HCT116 (cell line): ENCODE measurements around the gene NETO1. TPM values are rescaled to one million over a fixed set of nuclear protein-coding genes. Genes with fewer than 3 reads are reported as not detected.

Experiments
- ATAC-seq: fragments of 200-7000 bp; cut with Tn5 transposase; 2 replicates; pipeline ENCODE4 v1.9.1; 2020; ENCODE audit warnings: mild to moderate bottlenecking, moderate library complexity
- BruUV-seq: library from RNA; stranded (reverse); fragments of 400-500 nt; replicated peaks from 2 replicates; lab custom pipeline; 2021; lab: Mats Ljungman, UMichigan
- CTCF ChIA-PET: fragments of 300-600 bp; sonication (Branson Sonifier 250); formaldehyde crosslinking; loops from one replicate; lab custom pipeline; 2021; ENCODE audit warnings: antibody characterized with exemption; lab: Charles Lee
- POLR2A ChIA-PET: fragments of 300-600, 350-600 bp; sonication (Branson Sonifier 250); formaldehyde crosslinking; loops from one replicate; lab custom pipeline; 2021; ENCODE audit warnings: antibody characterized with exemption; lab: Charles Lee
- RAD21 ChIA-PET, 2 experiments: fragments of 300-600 bp; sonication (Branson Sonifier 250); formaldehyde crosslinking; loops; one replicate each; lab custom pipeline; 2023; ENCODE audit warnings: low total read pairs in 2 of 2; ENCODE audit not compliant: uncharacterized antibody in 2 of 2, unreplicated experiment in 2 of 2, low non-redundant PET in 1 of 2; lab: Charles Lee
- DNase-seq: peaks from one replicate; pipeline ENCODE4 v3.0.0-alpha.2; 2010; ENCODE audit warnings: low read depth, low spot score
- H2AFZ ChIP-seq: fragments of 200-600 bp; shearing (Covaris generic), sonication (generic); 2 replicates; pipeline ENCODE4 v1.6.1; 2017; ENCODE audit warnings: low read depth, mixed run types, mixed read lengths, antibody characterized with exemption, low read length; ENCODE audit not compliant: poor library complexity, severe bottlenecking
- H3K27ac ChIP-seq: 2 replicates; pipeline ENCODE4 v1.5.1; 2012; ENCODE audit warnings: low read depth, low read length
- H3K27me3 ChIP-seq: fragments of 200-600 bp; sonication (generic); 2 replicates; pipeline ENCODE4 v1.6.1; 2016; ENCODE audit warnings: mixed run types, low read length, mixed read lengths; ENCODE audit not compliant: insufficient read depth
- H3K36me3 ChIP-seq, 2 experiments: fragments of 200-500 bp in 1 of 2; fragments of 200-600 bp in 1 of 2; sonication (Bioruptor generic) in 1 of 2; sonication (generic) in 1 of 2; 2 replicates each; pipeline versions ENCODE4 v1.5.1 to v1.6.1; 2014 to 2016; ENCODE audit warnings: low read length in 2 of 2, inconsistent platforms in 1 of 2, mixed read lengths in 1 of 2, mixed run types in 1 of 2; ENCODE audit not compliant: insufficient read depth in 2 of 2, control insufficient read depth in 1 of 2
- H3K4me1 ChIP-seq, 2 experiments: fragments of 200-600 bp in 1 of 2; sonication (generic) in 1 of 2; 2 replicates each; pipeline versions ENCODE4 v1.5.1 to v1.6.1; 2012 to 2017; ENCODE audit warnings: low read length in 2 of 2, inconsistent platforms in 1 of 2, mild to moderate bottlenecking in 1 of 2, mixed read lengths in 1 of 2, mixed run types in 1 of 2, moderate library complexity in 1 of 2; ENCODE audit not compliant: insufficient read depth in 2 of 2, control insufficient read depth in 1 of 2
- H3K4me2 ChIP-seq: fragments of 200-600 bp; sonication (generic); 2 replicates; pipeline ENCODE4 v1.6.1; 2017; ENCODE audit warnings: mixed run types, low read length, mixed read lengths
- H3K4me3 ChIP-seq, 2 experiments: fragments of 200-600 bp in 1 of 2; sonication (generic) in 1 of 2; replicated peaks in 1 of 2; 2 replicates each; pipeline ENCODE4 v1.5.1; 2011 to 2016; ENCODE audit warnings: low read length in 2 of 2, control low read depth in 1 of 2, low read depth in 1 of 2, mild to moderate bottlenecking in 1 of 2, mixed read lengths in 1 of 2, mixed run types in 1 of 2
- H3K79me2 ChIP-seq: fragments of 200-600 bp; sonication (generic); 2 replicates; pipeline ENCODE4 v1.6.1; 2017; ENCODE audit warnings: mild to moderate bottlenecking, mixed run types, low read length, moderate library complexity, mixed read lengths; ENCODE audit not compliant: insufficient read depth
- H3K9ac ChIP-seq: fragments of 200-600 bp; sonication (generic); 2 replicates; pipeline ENCODE4 v1.6.1; 2016; ENCODE audit warnings: low read length, mixed read lengths
- H3K9me2 ChIP-seq: fragments of 200-600 bp; sonication (generic), shearing (Covaris generic); 2 replicates; pipeline ENCODE4 v1.6.1; 2017; ENCODE audit warnings: mixed run types, mild to moderate bottlenecking, moderate library complexity; ENCODE audit not compliant: insufficient read depth
- H3K9me3 ChIP-seq, 2 experiments: fragments of 200-500 bp in 1 of 2; fragments of 200-600 bp in 1 of 2; sonication (Bioruptor generic) in 1 of 2; sonication (generic) in 1 of 2; 2 replicates each; pipeline ENCODE4 v1.6.1; 2014 to 2017; ENCODE audit warnings: low read length in 2 of 2, mixed read lengths in 2 of 2, inconsistent platforms in 1 of 2, low read depth in 1 of 2, mild to moderate bottlenecking in 1 of 2, mixed run types in 1 of 2, moderate library complexity in 1 of 2; ENCODE audit not compliant: control insufficient read depth in 1 of 2, insufficient read depth in 1 of 2
- H4K20me1 ChIP-seq: fragments of 200-600 bp; sonication (generic), shearing (Covaris generic); 2 replicates; pipeline ENCODE4 v1.6.1; 2017; ENCODE audit warnings: mixed run types, mild to moderate bottlenecking, moderate library complexity; ENCODE audit not compliant: insufficient read depth
- JUND ChIP-seq: IDR thresholded peaks from 2 replicates; pipeline ENCODE4 v1.6.1; 2012
- MAX ChIP-seq: IDR thresholded peaks from 2 replicates; pipeline ENCODE4 v1.6.1; 2012
- RAD21 ChIP-seq: IDR thresholded peaks from 2 replicates; pipeline ENCODE4 v1.6.1; 2012; ENCODE audit warnings: low read depth, mild to moderate bottlenecking
- TCF7L2 ChIP-seq: IDR thresholded peaks from 2 replicates; pipeline ENCODE4 v1.7.0; 2011; ENCODE audit warnings: borderline replicate concordance, inconsistent platforms; ENCODE audit not compliant: insufficient read depth, insufficient read length; ENCODE audit errors: extremely low read depth
- YY1 ChIP-seq: IDR thresholded peaks from 2 replicates; pipeline ENCODE4 v1.6.1; 2011; ENCODE audit warnings: low read length, low read depth, moderate library complexity, mild to moderate bottlenecking; ENCODE audit not compliant: insufficient replicate concordance; ENCODE audit errors: extremely low read depth
- intact Hi-C: fragments of 100-400 bp; cut with micrococcal nuclease; formaldehyde crosslinking; loops from 2 replicates; pipeline ENCODE4 v1.10.0; 2022
- total RNA-seq: library from RNA; stranded (reverse); gene quantifications from one replicate; pipeline ENCODE4 v1.2.1, GENCODE V29; 2021; ENCODE audit not compliant: unreplicated experiment
- TF ChIP-seq, protein P1 (sequence below), 3 experiments: fragments of 200-600 bp in 1 of 3; sonication (generic) in 1 of 3; IDR thresholded peaks in 2 of 3; conservative IDR thresholded peaks in 1 of 3; 2 replicates each; pipeline ENCODE4 v1.5.1; 2012 to 2017; ENCODE audit warnings: low read depth in 2 of 3, low read length in 2 of 3, antibody characterized with exemption in 1 of 3, borderline replicate concordance in 1 of 3, control low read depth in 1 of 3, mild to moderate bottlenecking in 1 of 3, mixed read lengths in 1 of 3, mixed run types in 1 of 3, moderate library complexity in 1 of 3; ENCODE audit not compliant: insufficient read depth in 1 of 3
- TF ChIP-seq, protein P2 (sequence below): IDR thresholded peaks from 2 replicates; pipeline ENCODE4 v1.6.1; 2011; ENCODE audit warnings: mild to moderate bottlenecking, low read length, moderate library complexity; ENCODE audit not compliant: insufficient replicate concordance; ENCODE audit errors: extremely low read depth

NETO1 gene
- total RNA-seq, 1 experiment from 2014 or later = not detected

GRCh38 chr18:72847771-72848170 lies 20.0 kb downstream of the NETO1 start (continued):
- TF ChIP-seq, protein P1, sequence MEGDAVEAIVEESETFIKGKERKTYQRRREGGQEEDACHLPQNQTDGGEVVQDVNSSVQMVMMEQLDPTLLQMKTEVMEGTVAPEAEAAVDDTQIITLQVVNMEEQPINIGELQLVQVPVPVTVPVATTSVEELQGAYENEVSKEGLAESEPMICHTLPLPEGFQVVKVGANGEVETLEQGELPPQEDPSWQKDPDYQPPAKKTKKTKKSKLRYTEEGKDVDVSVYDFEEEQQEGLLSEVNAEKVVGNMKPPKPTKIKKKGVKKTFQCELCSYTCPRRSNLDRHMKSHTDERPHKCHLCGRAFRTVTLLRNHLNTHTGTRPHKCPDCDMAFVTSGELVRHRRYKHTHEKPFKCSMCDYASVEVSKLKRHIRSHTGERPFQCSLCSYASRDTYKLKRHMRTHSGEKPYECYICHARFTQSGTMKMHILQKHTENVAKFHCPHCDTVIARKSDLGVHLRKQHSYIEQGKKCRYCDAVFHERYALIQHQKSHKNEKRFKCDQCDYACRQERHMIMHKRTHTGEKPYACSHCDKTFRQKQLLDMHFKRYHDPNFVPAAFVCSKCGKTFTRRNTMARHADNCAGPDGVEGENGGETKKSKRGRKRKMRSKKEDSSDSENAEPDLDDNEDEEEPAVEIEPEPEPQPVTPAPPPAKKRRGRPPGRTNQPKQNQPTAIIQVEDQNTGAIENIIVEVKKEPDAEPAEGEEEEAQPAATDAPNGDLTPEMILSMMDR (IDR thresholded peaks at IDR 0.05 in 2 of 3, conservative IDR thresholded peaks at IDR 0.05 in 1 of 3; ENCODE audit: borderline replicate concordance in 1 of 3, insufficient read depth in 1 of 3, low read depth in 2 of 3, low read length in 2 of 3) = no peak
- TF ChIP-seq RAD21 = no peak
- TF ChIP-seq, protein P2, sequence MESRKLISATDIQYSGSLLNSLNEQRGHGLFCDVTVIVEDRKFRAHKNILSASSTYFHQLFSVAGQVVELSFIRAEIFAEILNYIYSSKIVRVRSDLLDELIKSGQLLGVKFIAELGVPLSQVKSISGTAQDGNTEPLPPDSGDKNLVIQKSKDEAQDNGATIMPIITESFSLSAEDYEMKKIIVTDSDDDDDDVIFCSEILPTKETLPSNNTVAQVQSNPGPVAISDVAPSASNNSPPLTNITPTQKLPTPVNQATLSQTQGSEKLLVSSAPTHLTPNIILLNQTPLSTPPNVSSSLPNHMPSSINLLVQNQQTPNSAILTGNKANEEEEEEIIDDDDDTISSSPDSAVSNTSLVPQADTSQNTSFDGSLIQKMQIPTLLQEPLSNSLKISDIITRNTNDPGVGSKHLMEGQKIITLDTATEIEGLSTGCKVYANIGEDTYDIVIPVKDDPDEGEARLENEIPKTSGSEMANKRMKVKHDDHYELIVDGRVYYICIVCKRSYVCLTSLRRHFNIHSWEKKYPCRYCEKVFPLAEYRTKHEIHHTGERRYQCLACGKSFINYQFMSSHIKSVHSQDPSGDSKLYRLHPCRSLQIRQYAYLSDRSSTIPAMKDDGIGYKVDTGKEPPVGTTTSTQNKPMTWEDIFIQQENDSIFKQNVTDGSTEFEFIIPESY = no peak

DNA sequence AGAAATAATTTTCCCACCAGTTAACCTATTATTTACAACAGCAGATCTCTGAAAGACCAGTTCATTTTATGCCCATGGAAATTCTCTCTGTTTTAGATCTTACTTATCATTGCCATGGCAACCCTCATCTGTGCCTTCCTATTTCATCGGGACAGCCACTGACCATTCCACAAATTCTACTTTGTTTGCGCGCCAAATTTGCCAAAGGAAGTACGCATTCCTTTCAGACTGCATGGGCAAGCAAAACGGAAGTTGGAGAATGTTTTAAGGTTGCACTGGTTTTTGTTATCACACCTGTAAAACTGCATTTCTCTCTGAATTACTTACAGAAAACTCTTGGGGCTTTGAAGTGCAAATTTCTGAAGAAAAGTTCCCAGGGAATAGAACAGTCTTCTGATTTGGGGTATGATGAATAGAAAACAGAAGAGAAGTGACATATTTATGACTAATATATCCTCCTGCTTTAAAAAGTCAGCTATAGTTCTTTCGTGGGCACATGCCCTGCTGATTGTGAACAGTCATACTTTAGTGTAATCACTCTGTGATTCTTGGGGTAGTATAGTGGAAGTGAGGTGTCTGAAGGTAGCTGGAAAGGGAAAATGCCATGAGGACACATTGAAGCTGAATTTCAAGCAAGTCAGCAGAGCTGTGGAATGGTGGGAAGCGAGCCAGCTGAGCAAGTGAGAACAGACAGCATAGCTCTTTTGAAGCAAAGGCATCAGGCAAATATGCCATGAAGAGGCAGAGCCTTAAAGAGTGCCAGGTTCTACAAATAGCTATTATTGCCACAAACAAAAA lies 20.9 kb downstream of the NETO1 start:
- Histone ChIP-seq H3K79me2 (no peaks in the 10 kb centered on the region), H3K9ac (no peak overlapping the region), H3K9me2 (no peaks in the 10 kb centered on the region), H4K20me1 (no peaks in the 10 kb centered on the region), H3K27ac (no peak overlapping the region), H3K4me1 (no peaks in the 10 kb centered on the region), H3K27me3 (no peaks in the 10 kb centered on the region), H3K4me3 (no peak overlapping the region), H2AFZ (no peak overlapping the region), H3K4me2 (no peak overlapping the region), H3K9me3 (peaks cover 8 to 31% of the 10 kb centered on the region in 2 experiments; a peak in 2 of 4 replicates), H3K36me3 (no peaks in the 10 kb centered on the region)
- BruUV-seq = no TSS peak
- CTCF ChIA-PET = no interaction called here
- intact Hi-C loops = no loop called here
- DNase-seq (no peak), ATAC-seq (no peak)
- RAD21 ChIA-PET = no interaction called here
- TF ChIP-seq, protein P1 (IDR thresholded peaks at IDR 0.05 in 2 of 3, conservative IDR thresholded peaks at IDR 0.05 in 1 of 3; ENCODE audit: borderline replicate concordance in 1 of 3, insufficient read depth in 1 of 3, low read depth in 2 of 3, low read length in 2 of 3) = no peak
- TF ChIP-seq JUND (no peak), MAX (no peak), TCF7L2 (no peak), YY1 (no peak)
- POLR2A ChIA-PET = no interaction called here
